Stomach (tissue), 4 donors: ENCODE results near the gene CHN2.

Experiments
- POLR2A ChIP-seq, 4 donors: fragments of 450-650 bp; IDR thresholded peaks; one replicate each; pipeline ENCODE4 v1.6.1; 2016; ENCODE audit warnings: antibody characterized with exemption in 4 of 4, control low read depth in 2 of 4, mild to moderate bottlenecking in 1 of 4, moderate library complexity in 1 of 4
- POLR2AphosphoS5 ChIP-seq, 3 donors: sonication (generic); formaldehyde crosslinking; IDR thresholded peaks; one replicate each; pipeline ENCODE4 v1.6.1; 2016; ENCODE audit warnings: antibody characterized with exemption in 3 of 3
- TF ChIP-seq, protein P1 (sequence below), 7 experiments: fragments of 450-650 bp in 4 of 7; fragments of 200-600 bp in 3 of 7; sonication (generic) in 3 of 7; IDR thresholded peaks; one replicate each; pipeline ENCODE4 v1.5.1; 2016 to 2019; ENCODE audit warnings: antibody characterized with exemption in 7 of 7, control low read depth in 2 of 7, mild to moderate bottlenecking in 1 of 7

DNA sequence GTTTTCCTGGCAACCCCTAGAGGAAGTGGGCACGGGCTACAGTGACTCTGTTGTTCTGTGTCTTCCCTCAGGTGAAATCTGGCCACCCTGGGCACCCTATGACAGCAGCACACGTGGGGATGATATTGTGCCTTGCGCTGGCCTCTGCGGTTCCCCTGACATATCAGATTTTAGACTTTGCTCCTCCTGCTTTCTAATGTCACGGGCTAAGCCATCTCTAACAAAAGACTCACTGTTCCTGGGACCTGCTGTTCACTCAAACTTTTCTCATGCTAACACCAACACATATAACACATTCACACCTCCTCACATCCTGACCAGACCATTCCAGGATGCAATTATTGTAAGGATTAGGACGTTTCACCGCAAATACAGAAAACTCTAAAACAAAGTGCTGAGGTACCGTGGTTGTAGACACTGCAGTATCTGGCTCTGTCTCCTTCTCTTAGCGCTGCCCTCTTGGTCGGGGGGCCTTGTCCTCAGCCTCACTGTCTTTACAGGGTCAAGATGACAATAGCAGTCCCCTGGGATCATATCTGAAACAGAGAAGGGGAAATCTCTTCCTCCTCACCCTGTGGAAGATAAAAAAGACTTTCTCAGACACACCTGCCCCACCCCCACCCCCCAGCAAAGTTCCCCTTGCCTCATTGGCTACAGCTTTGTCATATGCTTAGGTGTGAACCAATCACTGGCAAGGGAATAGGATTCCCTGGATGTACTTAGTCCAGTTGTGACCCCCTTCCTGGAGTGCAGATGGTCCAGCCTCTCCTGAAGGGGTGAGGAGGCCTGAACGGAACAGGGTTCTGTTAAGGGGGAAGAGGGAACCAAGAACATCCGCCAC lies 14.1 kb downstream of the CHN2 start:
- TF ChIP-seq POLR2A (IDR thresholded peaks at IDR 0.05), result no peak
- TF ChIP-seq, protein P1, sequence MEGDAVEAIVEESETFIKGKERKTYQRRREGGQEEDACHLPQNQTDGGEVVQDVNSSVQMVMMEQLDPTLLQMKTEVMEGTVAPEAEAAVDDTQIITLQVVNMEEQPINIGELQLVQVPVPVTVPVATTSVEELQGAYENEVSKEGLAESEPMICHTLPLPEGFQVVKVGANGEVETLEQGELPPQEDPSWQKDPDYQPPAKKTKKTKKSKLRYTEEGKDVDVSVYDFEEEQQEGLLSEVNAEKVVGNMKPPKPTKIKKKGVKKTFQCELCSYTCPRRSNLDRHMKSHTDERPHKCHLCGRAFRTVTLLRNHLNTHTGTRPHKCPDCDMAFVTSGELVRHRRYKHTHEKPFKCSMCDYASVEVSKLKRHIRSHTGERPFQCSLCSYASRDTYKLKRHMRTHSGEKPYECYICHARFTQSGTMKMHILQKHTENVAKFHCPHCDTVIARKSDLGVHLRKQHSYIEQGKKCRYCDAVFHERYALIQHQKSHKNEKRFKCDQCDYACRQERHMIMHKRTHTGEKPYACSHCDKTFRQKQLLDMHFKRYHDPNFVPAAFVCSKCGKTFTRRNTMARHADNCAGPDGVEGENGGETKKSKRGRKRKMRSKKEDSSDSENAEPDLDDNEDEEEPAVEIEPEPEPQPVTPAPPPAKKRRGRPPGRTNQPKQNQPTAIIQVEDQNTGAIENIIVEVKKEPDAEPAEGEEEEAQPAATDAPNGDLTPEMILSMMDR (IDR thresholded peaks at IDR 0.05), result no peak
- no peak for TF ChIP-seq POLR2AphosphoS5 (IDR thresholded peaks at IDR 0.05)
